Liver (tissue), 9 donors: ENCODE data around the gene MYOT. TPM values are rescaled to one million over a fixed set of nuclear protein-coding genes. Genes with fewer than 3 reads are reported as not detected.

ENCODE experiments used
- DNase-seq: peaks from one replicate; pipeline ENCODE4 v3.0.0-alpha.2; 2017; ENCODE audit warnings: low spot score
- H3K27ac ChIP-seq, 2 donors: one replicate each; pipeline ENCODE4 v1.7.0; 2013; ENCODE audit warnings: inconsistent platforms in 2 of 2, low read length in 2 of 2, control low read depth in 1 of 2, low read depth in 1 of 2, mild to moderate bottlenecking in 1 of 2
- H3K27me3 ChIP-seq, 4 donors: one replicate each; pipeline versions ENCODE4 v1.6.1 to v1.7.0; 2013; ENCODE audit warnings: low read length in 3 of 4, inconsistent platforms in 1 of 4, mild to moderate bottlenecking in 1 of 4, moderate library complexity in 1 of 4; ENCODE audit not compliant: control insufficient read depth in 4 of 4, insufficient read depth in 4 of 4
- H3K36me3 ChIP-seq, 4 donors: one replicate each; pipeline versions ENCODE4 v1.6.1 to v1.7.0; 2013; ENCODE audit warnings: low read length in 3 of 4, mild to moderate bottlenecking in 3 of 4, low read depth in 1 of 4, moderate library complexity in 1 of 4; ENCODE audit not compliant: control insufficient read depth in 4 of 4, insufficient read depth in 3 of 4
- H3K4me1 ChIP-seq, 4 donors: one replicate each; pipeline versions ENCODE4 v1.6.1 to v1.7.0; 2013; ENCODE audit warnings: low read length in 3 of 4, mild to moderate bottlenecking in 3 of 4, moderate library complexity in 1 of 4; ENCODE audit not compliant: control insufficient read depth in 4 of 4, insufficient read depth in 4 of 4
- H3K4me3 ChIP-seq, 3 donors: one replicate each; pipeline versions ENCODE4 v1.6.1 to v1.7.0; 2013; ENCODE audit warnings: low read length in 3 of 3, control low read depth in 1 of 3, low read depth in 1 of 3, mild to moderate bottlenecking in 1 of 3
- H3K9ac ChIP-seq, 2 donors: one replicate each; pipeline ENCODE4 v1.7.0; 2013; ENCODE audit warnings: low read length in 2 of 2, mild to moderate bottlenecking in 2 of 2, moderate library complexity in 2 of 2, control low read depth in 1 of 2, low read depth in 1 of 2
- H3K9me3 ChIP-seq, 4 donors: one replicate each; pipeline versions ENCODE4 v1.6.1 to v1.7.0; 2013; ENCODE audit warnings: low read length in 3 of 4; ENCODE audit not compliant: control insufficient read depth in 4 of 4
- ATF3 ChIP-seq: IDR thresholded peaks from 2 replicates; pipeline ENCODE4 v1.6.1; 2016; ENCODE audit warnings: antibody characterized with exemption
- CTCF ChIP-seq: fragments of 150-350 bp; IDR thresholded peaks from 2 replicates; pipeline ENCODE4 v1.5.1; 2017; ENCODE audit warnings: improper control_type of control experiment, low read depth, low read length; ENCODE audit not compliant: missing input control
- EGR1 ChIP-seq, 2 donors: IDR thresholded peaks; 2 replicates each; pipeline ENCODE4 v1.6.1; 2016 to 2018; ENCODE audit warnings: antibody characterized with exemption in 2 of 2, low read depth in 2 of 2
- FOXA1 ChIP-seq: IDR thresholded peaks from 2 replicates; pipeline ENCODE4 v1.6.1; 2016; ENCODE audit warnings: antibody characterized with exemption
- FOXA2 ChIP-seq: IDR thresholded peaks from 2 replicates; pipeline ENCODE4 v1.6.1; 2016; ENCODE audit warnings: antibody characterized with exemption
- GABPA ChIP-seq, 2 donors: IDR thresholded peaks in 1 of 2; conservative IDR thresholded peaks in 1 of 2; 2 replicates each; pipeline ENCODE4 v1.6.1; 2016; ENCODE audit warnings: antibody characterized with exemption in 2 of 2, mild to moderate bottlenecking in 1 of 2, moderate library complexity in 1 of 2
- HNF4A ChIP-seq, 2 donors: conservative IDR thresholded peaks; 2 replicates each; pipeline ENCODE4 v1.6.1; 2016; ENCODE audit warnings: antibody characterized with exemption in 2 of 2, mild to moderate bottlenecking in 2 of 2
- HNF4G ChIP-seq: IDR thresholded peaks from 2 replicates; pipeline ENCODE4 v1.6.1; 2016; ENCODE audit warnings: antibody characterized with exemption
- JUND ChIP-seq, 2 donors: IDR thresholded peaks; 2 replicates each; pipeline ENCODE4 v1.6.1; 2016; ENCODE audit warnings: antibody characterized with exemption in 2 of 2
- MAX ChIP-seq: IDR thresholded peaks from 2 replicates; pipeline ENCODE4 v1.6.1; 2016; ENCODE audit warnings: antibody characterized with exemption
- NR2F2 ChIP-seq: IDR thresholded peaks from 2 replicates; pipeline ENCODE4 v1.6.1; 2016; ENCODE audit warnings: antibody characterized with exemption
- RAD21 ChIP-seq, 2 donors: IDR thresholded peaks; 2 replicates each; pipeline ENCODE4 v1.6.1; 2016; ENCODE audit warnings: antibody characterized with exemption in 2 of 2, mild to moderate bottlenecking in 2 of 2
- REST ChIP-seq: IDR thresholded peaks from 2 replicates; pipeline ENCODE4 v1.6.1; 2016; ENCODE audit warnings: antibody characterized with exemption, mild to moderate bottlenecking
- RXRA ChIP-seq, 2 donors: IDR thresholded peaks; 2 replicates each; pipeline ENCODE4 v1.6.1; 2017 to 2018; ENCODE audit warnings: antibody characterized with exemption in 2 of 2, mild to moderate bottlenecking in 1 of 2
- SP1 ChIP-seq: IDR thresholded peaks from 2 replicates; pipeline ENCODE4 v1.6.1; 2018; ENCODE audit warnings: antibody characterized with exemption, mild to moderate bottlenecking
- TAF1 ChIP-seq: conservative IDR thresholded peaks from 2 replicates; pipeline ENCODE4 v1.6.1; 2016; ENCODE audit warnings: antibody characterized with exemption, mild to moderate bottlenecking
- YY1 ChIP-seq: IDR thresholded peaks from 2 replicates; pipeline ENCODE4 v1.6.1; 2016; ENCODE audit warnings: antibody characterized with exemption, mild to moderate bottlenecking
- ZBTB33 ChIP-seq: IDR thresholded peaks from 2 replicates; pipeline ENCODE4 v1.6.1; 2016; ENCODE audit warnings: antibody characterized with exemption
- WGBS: extraction: QIAGEN DNeasy Blood & Tissue Kit; methylation state at CpG from one replicate; pipeline ENCODE4 v1.1.7; 2013; 5-methylcytosine and 5-hydroxymethylcytosine counted together
- polyA plus RNA-seq, 2 donors: library from polyadenylated mRNA; stranded (reverse) in 1 of 2; unstranded in 1 of 2; fragments of 200-250 nt in 1 of 2; fragments of >200 nt in 1 of 2; fragmentation: Nextera tagmentation in 1 of 2; extraction: Ambion mirVana in 1 of 2; gene quantifications; one replicate each; pipeline versions ENCODE4 v1.2.1 to v1.2.3, GENCODE V29; 2013 to 2015
- total RNA-seq, 2 donors: library from RNA; depleted of rRNA; stranded (reverse); fragments of >200 nt; gene quantifications; one replicate each; pipeline ENCODE4 v1.2.3, GENCODE V29; 2014
- donor health status: healthy.
- donor health status: healthy.
- donor health status: healthy.
- donor health status: healthy.
- donor health status: healthy.

The MYOT gene
- total RNA-seq (1 to 10 TPM in 1 of 2 donors, under 1 TPM in 1; 0.05 to 1.3 TPM), polyA plus RNA-seq (under 1 TPM; 0.32 to 0.36 TPM)

GRCh38 chr5:137867664-137868063 is at the start of gene MYOT:
Gene MYOT (plus strand): TSS chr5:137867860. CDS start chr5:137870652, 2,792 bp downstream.
- TF ChIP-seq EGR1 (IDR thresholded peaks at IDR 0.05; ENCODE audit: low read depth in 2 of 2) (no peak), FOXA2 (no peak), HNF4A (conservative IDR thresholded peaks at IDR 0.05) (no peak), SP1 (no peak), MAX (no peak), JUND (IDR thresholded peaks at IDR 0.05) (no peak), TAF1 (no peak), ATF3 (no peak), FOXA1 (no peak), NR2F2 (no peak), RXRA (IDR thresholded peaks at IDR 0.05) (no peak)
- Histone ChIP-seq H3K36me3 (no peaks in the 10 kb centered on the region), H3K27ac (no peak within 1 kb of the TSS), H3K9ac (no peak within 1 kb of the TSS), H3K9me3 (no peaks in the 10 kb centered on the region), H3K4me3 (no peak within 1 kb of the TSS), H3K4me1 (no peaks in the 10 kb centered on the region), H3K27me3 (peaks cover 0 to 3% (median 0%) of the 10 kb centered on the region in 4 donors)
- no peak for DNase-seq
- 72% methylated on average over 3 of the region's 3 CpGs for WGBS

GRCh38 chr5:137819766-137820165 is 47.9 kb upstream of the MYOT start:
- Histone ChIP-seq H3K9me3 (no peaks in the 10 kb centered on the region), H3K36me3 (no peaks in the 10 kb centered on the region)
- TF ChIP-seq TAF1 (no peak), ZBTB33 (no peak), YY1 (no peak), RAD21 (IDR thresholded peaks at IDR 0.05) (no peak), SP1 (no peak), FOXA1 (no peak), FOXA2 (no peak), CTCF (no peak), ATF3 (no peak), GABPA (IDR thresholded peaks at IDR 0.05 in 1 of 2, conservative IDR thresholded peaks at IDR 0.05 in 1 of 2) (no peak), REST (no peak), MAX (no peak), HNF4G (no peak), HNF4A (conservative IDR thresholded peaks at IDR 0.05) (no peak), RXRA (IDR thresholded peaks at IDR 0.05) (no peak), EGR1 (IDR thresholded peaks at IDR 0.05; ENCODE audit: low read depth in 2 of 2) (no peak), NR2F2 (no peak), JUND (IDR thresholded peaks at IDR 0.05) (no peak)

More at GRCh38 chr5:137819766-137820165, 47.9 kb upstream of the MYOT start:
- WGBS = 85% methylated on average over 1 of the region's 1 CpG
- Histone ChIP-seq H3K27ac (no peak overlapping the region), H3K27me3 (no peaks in the 10 kb centered on the region), H3K4me1 (no peaks in the 10 kb centered on the region), H3K9ac (no peak overlapping the region), H3K4me3 (no peak overlapping the region)
- no peak for DNase-seq
